HEK293T (cell line): ENCODE results near the gene DHTKD1.

Experiments
- ARNT ChIP-seq: fragments of 450-650 bp; IDR thresholded peaks from 2 replicates; pipeline ENCODE4 v1.6.1; 2017; ENCODE audit warnings: mild to moderate bottlenecking
- CTBP1 ChIP-seq: fragments of 450-650 bp; IDR thresholded peaks from 2 replicates; pipeline ENCODE4 v1.6.1; 2016; ENCODE audit warnings: borderline replicate concordance
- ELF4 ChIP-seq: fragments of 450-650 bp; IDR thresholded peaks from 2 replicates; pipeline ENCODE4 v1.6.1; 2017; ENCODE audit warnings: antibody characterized with exemption
- FOXM1 ChIP-seq: fragments of 450-650 bp; IDR thresholded peaks from 2 replicates; pipeline ENCODE4 v1.6.1; 2017; ENCODE audit warnings: mild to moderate bottlenecking, borderline replicate concordance
- SP1 ChIP-seq: fragments of 450-650 bp; IDR thresholded peaks from 2 replicates; pipeline ENCODE4 v1.6.1; 2017
- SUZ12 ChIP-seq: fragments of 450-650 bp; IDR thresholded peaks from 2 replicates; pipeline ENCODE4 v1.6.1; 2016; ENCODE audit warnings: mild to moderate bottlenecking
- TARDBP ChIP-seq: fragments of 450-650 bp; IDR thresholded peaks from 2 replicates; pipeline ENCODE4 v1.6.1; 2016
- ZNF384 ChIP-seq: fragments of 450-650 bp; IDR thresholded peaks from 2 replicates; pipeline ENCODE4 v1.6.1; 2016
- TF ChIP-seq, protein P1 (sequence below): fragments of 450-650 bp; IDR thresholded peaks from 2 replicates; pipeline ENCODE4 v1.6.1; 2016

DNA sequence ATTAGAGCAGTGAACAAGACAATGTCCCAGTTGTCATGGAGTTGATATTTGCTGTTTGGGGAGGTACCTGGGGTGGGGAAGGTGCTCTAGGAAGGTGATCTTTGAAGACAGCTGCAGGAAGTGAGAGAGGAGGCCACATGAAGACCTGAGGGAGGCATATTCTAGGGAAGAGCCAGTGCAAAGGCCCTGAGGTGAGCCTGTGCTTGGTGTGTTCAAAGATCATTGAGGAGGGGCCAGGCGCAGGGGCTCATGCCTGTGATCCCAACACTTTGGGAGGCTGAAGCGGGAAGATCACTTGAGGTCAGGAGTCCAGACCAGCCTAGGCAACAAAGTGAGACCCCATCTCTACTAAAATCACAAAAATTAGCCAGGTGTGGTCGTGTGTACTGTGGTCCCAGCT lies 75.8 kb downstream of the DHTKD1 start:
- TF ChIP-seq ELF4 (no peak), SP1 (no peak), ZNF384 (no peak), CTBP1 (no peak), ARNT (no peak), FOXM1 (no peak), SUZ12 (no peak), TARDBP (no peak)
- TF ChIP-seq, protein P1, sequence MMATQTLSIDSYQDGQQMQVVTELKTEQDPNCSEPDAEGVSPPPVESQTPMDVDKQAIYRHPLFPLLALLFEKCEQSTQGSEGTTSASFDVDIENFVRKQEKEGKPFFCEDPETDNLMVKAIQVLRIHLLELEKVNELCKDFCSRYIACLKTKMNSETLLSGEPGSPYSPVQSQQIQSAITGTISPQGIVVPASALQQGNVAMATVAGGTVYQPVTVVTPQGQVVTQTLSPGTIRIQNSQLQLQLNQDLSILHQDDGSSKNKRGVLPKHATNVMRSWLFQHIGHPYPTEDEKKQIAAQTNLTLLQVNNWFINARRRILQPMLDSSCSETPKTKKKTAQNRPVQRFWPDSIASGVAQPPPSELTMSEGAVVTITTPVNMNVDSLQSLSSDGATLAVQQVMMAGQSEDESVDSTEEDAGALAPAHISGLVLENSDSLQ, result no peak
